ENCODE measurements around the gene PRR23E.

GRCh38 chr3:127212231-127212630 lies 19.3 kb downstream of the PRR23E start:
- TF ChIP-seq, protein P1, sequence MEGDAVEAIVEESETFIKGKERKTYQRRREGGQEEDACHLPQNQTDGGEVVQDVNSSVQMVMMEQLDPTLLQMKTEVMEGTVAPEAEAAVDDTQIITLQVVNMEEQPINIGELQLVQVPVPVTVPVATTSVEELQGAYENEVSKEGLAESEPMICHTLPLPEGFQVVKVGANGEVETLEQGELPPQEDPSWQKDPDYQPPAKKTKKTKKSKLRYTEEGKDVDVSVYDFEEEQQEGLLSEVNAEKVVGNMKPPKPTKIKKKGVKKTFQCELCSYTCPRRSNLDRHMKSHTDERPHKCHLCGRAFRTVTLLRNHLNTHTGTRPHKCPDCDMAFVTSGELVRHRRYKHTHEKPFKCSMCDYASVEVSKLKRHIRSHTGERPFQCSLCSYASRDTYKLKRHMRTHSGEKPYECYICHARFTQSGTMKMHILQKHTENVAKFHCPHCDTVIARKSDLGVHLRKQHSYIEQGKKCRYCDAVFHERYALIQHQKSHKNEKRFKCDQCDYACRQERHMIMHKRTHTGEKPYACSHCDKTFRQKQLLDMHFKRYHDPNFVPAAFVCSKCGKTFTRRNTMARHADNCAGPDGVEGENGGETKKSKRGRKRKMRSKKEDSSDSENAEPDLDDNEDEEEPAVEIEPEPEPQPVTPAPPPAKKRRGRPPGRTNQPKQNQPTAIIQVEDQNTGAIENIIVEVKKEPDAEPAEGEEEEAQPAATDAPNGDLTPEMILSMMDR (conservative IDR thresholded peaks at IDR 0.05; ENCODE audit: low read depth, low read length): no peak
- no peak for TF ChIP-seq EZH2 (IDR thresholded peaks at IDR 0.05; ENCODE audit: low read length, unreplicated experiment)

Data from PC-3 (cell line).